C4-2B (cell line): Measurements from ENCODE around the gene TFG.

Source experiments
- ZFX ChIP-seq: fragments of 450-650 bp; IDR thresholded peaks from 2 replicates; pipeline ENCODE4 v1.6.1; 2017
- TF ChIP-seq, protein P1 (sequence below): fragments of 450-650 bp; conservative IDR thresholded peaks from 2 replicates; pipeline ENCODE4 v1.5.1; 2017; ENCODE audit warnings: mild to moderate bottlenecking

DNA sequence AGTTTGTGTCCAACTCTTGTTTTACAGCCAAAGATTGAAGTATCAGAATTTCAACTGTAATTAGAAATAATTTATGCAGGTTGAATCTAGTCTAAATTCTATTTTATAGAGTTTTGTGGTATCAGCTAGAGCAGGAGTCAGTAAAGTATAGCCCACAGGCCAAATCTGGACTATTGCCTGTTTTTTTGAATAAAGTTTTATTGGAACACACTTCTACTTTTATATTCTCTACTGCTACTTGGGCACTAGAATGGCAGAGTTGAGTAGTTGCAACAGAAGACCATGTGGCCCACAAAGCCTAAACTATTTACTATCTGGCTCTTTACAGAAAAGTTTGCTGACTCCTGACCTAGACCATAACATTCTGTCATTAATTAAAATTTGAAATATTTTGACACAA, 36.3 kb downstream of the TFG start:
- TF ChIP-seq, protein P1, sequence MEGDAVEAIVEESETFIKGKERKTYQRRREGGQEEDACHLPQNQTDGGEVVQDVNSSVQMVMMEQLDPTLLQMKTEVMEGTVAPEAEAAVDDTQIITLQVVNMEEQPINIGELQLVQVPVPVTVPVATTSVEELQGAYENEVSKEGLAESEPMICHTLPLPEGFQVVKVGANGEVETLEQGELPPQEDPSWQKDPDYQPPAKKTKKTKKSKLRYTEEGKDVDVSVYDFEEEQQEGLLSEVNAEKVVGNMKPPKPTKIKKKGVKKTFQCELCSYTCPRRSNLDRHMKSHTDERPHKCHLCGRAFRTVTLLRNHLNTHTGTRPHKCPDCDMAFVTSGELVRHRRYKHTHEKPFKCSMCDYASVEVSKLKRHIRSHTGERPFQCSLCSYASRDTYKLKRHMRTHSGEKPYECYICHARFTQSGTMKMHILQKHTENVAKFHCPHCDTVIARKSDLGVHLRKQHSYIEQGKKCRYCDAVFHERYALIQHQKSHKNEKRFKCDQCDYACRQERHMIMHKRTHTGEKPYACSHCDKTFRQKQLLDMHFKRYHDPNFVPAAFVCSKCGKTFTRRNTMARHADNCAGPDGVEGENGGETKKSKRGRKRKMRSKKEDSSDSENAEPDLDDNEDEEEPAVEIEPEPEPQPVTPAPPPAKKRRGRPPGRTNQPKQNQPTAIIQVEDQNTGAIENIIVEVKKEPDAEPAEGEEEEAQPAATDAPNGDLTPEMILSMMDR, result no peak
- TF ChIP-seq ZFX, result no peak
